MM.1S (cell line): ENCODE results near the gene COL18A1.

Source experiments
- EZH2 ChIP-seq: fragments of 300-600 bp; sonication (generic); optimal IDR thresholded peaks from 2 replicates; pipeline ENCODE3; 2017; ENCODE audit warnings: low read depth, mild to moderate bottlenecking, antibody characterized with exemption, low read length, mixed read lengths
- TF ChIP-seq, protein P1 (sequence below): fragments of 300-600 bp; sonication (generic); IDR thresholded peaks from 2 replicates; pipeline ENCODE4 v1.5.1; 2016; ENCODE audit warnings: antibody characterized with exemption, low read length, mixed read lengths

DNA sequence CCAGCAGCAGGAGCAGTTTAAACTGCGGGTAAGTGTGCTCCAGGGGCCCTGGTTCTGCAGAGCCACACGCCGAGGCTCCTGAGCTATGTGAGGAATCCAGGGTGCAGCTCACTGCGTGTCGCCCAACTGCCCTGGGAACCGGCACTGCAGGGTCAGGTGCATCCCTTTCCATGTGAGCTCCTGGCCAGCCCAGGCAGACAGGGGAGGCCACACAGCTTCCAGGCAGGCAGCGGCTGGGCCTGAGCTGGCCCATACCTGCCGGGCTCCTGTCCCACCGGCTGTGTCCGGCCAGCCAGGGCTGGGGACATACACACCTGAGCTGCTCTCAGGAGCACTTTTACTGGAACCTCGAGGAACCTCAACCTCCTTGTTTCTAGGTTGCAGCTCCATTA, 18.6 kb upstream of the COL18A1 start:
- TF ChIP-seq, protein P1, sequence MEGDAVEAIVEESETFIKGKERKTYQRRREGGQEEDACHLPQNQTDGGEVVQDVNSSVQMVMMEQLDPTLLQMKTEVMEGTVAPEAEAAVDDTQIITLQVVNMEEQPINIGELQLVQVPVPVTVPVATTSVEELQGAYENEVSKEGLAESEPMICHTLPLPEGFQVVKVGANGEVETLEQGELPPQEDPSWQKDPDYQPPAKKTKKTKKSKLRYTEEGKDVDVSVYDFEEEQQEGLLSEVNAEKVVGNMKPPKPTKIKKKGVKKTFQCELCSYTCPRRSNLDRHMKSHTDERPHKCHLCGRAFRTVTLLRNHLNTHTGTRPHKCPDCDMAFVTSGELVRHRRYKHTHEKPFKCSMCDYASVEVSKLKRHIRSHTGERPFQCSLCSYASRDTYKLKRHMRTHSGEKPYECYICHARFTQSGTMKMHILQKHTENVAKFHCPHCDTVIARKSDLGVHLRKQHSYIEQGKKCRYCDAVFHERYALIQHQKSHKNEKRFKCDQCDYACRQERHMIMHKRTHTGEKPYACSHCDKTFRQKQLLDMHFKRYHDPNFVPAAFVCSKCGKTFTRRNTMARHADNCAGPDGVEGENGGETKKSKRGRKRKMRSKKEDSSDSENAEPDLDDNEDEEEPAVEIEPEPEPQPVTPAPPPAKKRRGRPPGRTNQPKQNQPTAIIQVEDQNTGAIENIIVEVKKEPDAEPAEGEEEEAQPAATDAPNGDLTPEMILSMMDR = no peak
- TF ChIP-seq EZH2 = no peak
